ENCODE data around the gene TMEM179. TPM values are rescaled to one million over a fixed set of nuclear protein-coding genes. Genes with fewer than 3 reads are reported as not detected.
A peak's percentile ranks its signal among the peaks of the same experiment; 100 is the strongest.

TMEM179 gene
- total RNA-seq, 4 donors from 2014 or later: 3.1 TPM; not detected in 3

- WGBS, 2 donors: 3 to 6% methylated on average over 20 to 22 of the region's 27 CpGs
- Histone ChIP-seq H3K4me3 (replicated peaks in 1 of 3) (no peak overlapping the region), H3K36me3 (no peaks in the 10 kb centered on the region), H3K4me1 (peaks cover 7 to 50% of the 10 kb centered on the region in 2 donors), H3K9me3 (no peaks in the 10 kb centered on the region), H3K27ac (no peak overlapping the region), H3K27me3 (no peaks in the 10 kb centered on the region)
- peak; percentile 70 to 88 (median 82) for TF ChIP-seq CTCF (IDR thresholded peaks at IDR 0.05)
- TF ChIP-seq POLR2A (IDR thresholded peaks at IDR 0.05): no peak
- intact Hi-C loops (cut with DNase I): loop anchor here (2.0 to 5.0 kb wide), 2 partner anchors 427 to 482 kb away; no protein-coding TSS in a partner anchor
- peak; percentile 73 to 77 for DNase-seq
Observed at GRCh38 chr14:104563742-104564615, 40.6 kb downstream of the TMEM179 start.

DNA sequence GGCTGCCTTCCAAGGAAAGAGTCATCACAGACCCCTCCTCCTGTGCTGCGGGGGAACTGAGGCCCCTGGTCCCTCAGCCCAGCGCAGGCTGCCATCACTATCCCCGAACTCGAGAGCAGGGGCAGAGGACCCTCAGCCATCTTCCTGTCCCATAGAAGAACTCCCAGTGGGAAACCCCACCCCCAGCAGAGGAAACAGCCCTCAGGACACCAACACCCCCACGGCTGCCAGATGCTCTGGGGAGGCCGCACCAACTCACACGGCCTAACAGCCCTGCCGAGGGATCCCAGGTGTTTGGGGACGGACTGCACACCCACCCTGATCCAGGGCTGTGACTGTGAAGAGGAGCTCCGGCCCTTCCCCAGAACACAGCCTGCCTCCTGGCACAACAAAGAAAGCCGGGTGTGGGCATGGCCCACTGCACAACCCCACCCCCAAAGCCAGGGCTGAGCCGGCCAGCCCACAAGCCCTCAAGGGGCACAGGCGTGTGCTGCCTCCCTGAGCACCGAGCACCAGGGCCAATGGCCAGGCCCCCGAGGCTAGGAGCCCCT lies 41.3 kb downstream of the TMEM179 start:
- no peaks in the 10 kb centered on the region for H3K36me3 ChIP-seq
- WGBS, 2 donors: 50 to 84% methylated on average over 1 to 5 of the region's 15 CpGs
- no peak overlapping the region for H3K4me3 ChIP-seq (replicated peaks in 1 of 3)
- peak; percentile 52 to 56 for DNase-seq
- no peak overlapping the region for H3K27ac ChIP-seq
- H3K27me3 ChIP-seq: no peaks in the 10 kb centered on the region
- no peaks in the 10 kb centered on the region for H3K9me3 ChIP-seq
- peaks cover 7 to 50% of the 10 kb centered on the region in 2 donors for H3K4me1 ChIP-seq
- TF ChIP-seq CTCF (IDR thresholded peaks at IDR 0.05) (no peak), POLR2A (IDR thresholded peaks at IDR 0.05) (no peak)
- intact Hi-C loops (cut with DNase I): loop anchor here (5.0 kb wide), 1 partner anchor 481 kb away; no protein-coding TSS in a partner anchor

- WGBS, 2 donors: 80 to 92% methylated on average over 1 to 5 of the region's 5 CpGs
- Histone ChIP-seq H3K4me1 (peaks cover 7 to 50% of the 10 kb centered on the region in 2 donors), H3K27me3 (no peaks in the 10 kb centered on the region), H3K9me3 (no peaks in the 10 kb centered on the region), H3K4me3 (replicated peaks in 1 of 3) (no peak overlapping the region), H3K36me3 (no peaks in the 10 kb centered on the region), H3K27ac (no peak overlapping the region)
- DNase-seq: no peak
- TF ChIP-seq CTCF (IDR thresholded peaks at IDR 0.05): no peak
- no peak for TF ChIP-seq POLR2A (IDR thresholded peaks at IDR 0.05)
- intact Hi-C loops (cut with DNase I): loop anchor here (5.0 kb wide), 1 partner anchor 480 kb away; no protein-coding TSS in a partner anchor
Observed at GRCh38 chr14:104562606-104563005, 42.0 kb downstream of the TMEM179 start.

DNA sequence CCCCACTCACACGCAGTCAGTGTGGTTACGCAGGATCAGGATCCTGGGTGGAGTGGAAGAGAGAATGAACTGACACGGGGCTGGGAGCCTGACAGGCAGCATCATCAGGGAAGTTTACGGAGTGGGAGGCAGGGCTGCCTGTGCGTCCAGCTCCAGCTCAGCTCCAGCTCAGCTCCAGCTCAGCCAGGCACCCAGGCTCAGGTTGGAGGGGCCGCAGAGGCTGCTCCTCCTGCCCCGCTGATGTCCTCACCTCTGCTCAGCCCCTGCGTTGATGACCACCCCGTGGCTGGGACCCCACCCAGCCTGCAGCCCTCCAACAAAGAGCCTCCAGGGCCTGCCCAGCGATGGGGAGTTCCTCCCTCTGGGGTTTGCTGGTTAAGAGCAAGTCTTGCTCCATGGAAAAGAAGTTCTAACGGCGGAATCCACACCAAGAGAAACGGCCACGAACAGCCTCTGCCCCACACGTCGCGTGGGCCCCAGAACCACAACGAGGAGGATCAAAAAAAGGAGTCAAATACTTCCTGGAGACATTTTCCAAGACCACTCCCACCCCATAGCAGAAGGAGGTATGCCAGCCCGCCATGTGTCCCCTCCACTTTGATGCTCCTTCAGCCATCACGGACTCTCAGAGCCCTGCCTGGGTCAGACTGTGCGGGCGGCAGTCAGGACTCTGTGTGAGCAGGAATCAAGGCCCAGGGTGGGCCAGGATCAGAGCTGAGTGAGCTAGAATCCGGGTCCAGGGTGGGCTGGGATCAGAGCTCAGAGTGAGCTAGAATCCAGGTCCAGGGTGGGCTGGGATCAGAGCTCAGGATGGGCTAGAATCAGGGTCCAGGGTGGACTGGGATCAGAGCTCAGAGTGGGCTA lies 42.7 kb downstream of the TMEM179 start:
- no peak for DNase-seq
- intact Hi-C loops (cut with DNase I): loop anchor here (5.0 kb wide), 1 partner anchor 480 kb away; no protein-coding TSS in a partner anchor
- H3K9me3 ChIP-seq: no peaks in the 10 kb centered on the region
- H3K27ac ChIP-seq: no peak overlapping the region
- TF ChIP-seq POLR2A (IDR thresholded peaks at IDR 0.05): no peak
- peaks cover 7 to 50% of the 10 kb centered on the region in 2 donors for H3K4me1 ChIP-seq
- no peaks in the 10 kb centered on the region for H3K27me3 ChIP-seq
- no peaks in the 10 kb centered on the region for H3K36me3 ChIP-seq
- no peak overlapping the region for H3K4me3 ChIP-seq (replicated peaks in 1 of 3)
- 70 to 76% methylated on average over 17 to 23 of the region's 23 CpGs for WGBS, 2 donors

DNA sequence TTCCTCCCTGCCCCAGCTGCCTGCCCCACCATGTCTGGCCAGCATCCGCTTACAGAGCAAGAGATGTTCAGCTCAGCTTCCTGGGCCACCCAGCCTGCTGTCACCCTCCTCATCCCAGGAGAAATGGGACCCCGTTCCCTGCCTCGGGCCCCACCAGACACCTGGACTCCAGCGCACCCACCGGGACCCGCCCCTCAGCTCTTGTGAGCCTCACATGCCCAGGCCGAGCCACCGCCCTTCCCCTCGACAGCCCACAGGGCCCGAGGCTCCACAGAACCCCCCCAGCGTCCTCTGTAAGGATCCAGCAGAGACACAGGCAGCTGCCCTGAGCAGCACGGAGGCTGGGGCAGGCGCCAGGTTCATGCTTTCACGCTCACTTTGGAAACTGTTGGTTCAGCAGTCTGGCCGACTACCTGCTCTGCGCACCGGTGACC lies 43.4 kb downstream of the TMEM179 start:
- Histone ChIP-seq H3K27me3 (no peaks in the 10 kb centered on the region), H3K4me3 (replicated peaks in 1 of 3) (no peak overlapping the region), H3K4me1 (peaks cover 7 to 50% of the 10 kb centered on the region in 2 donors), H3K9me3 (no peaks in the 10 kb centered on the region), H3K36me3 (no peaks in the 10 kb centered on the region), H3K27ac (no peak overlapping the region)
- DNase-seq: peak; percentile 81 to 82
- intact Hi-C loops (cut with DNase I): loop anchor here (5.0 kb wide), 1 partner anchor 479 kb away; no protein-coding TSS in a partner anchor
- 26 to 37% methylated on average over 8 to 10 of the region's 17 CpGs for WGBS, 2 donors
- no peak for TF ChIP-seq CTCF (IDR thresholded peaks at IDR 0.05)
- no peak for TF ChIP-seq POLR2A (IDR thresholded peaks at IDR 0.05)
